HEK293 (cell line): Measurements from ENCODE around the gene ABR.
A peak's percentile ranks its signal among the peaks of the same experiment; 100 is the strongest.

ENCODE experiments used
- CTCF ChIA-PET: fragments of 350-600 bp; formaldehyde crosslinking; extraction: SDS; loops from one replicate; lab custom pipeline; 2021; ENCODE audit warnings: antibody characterized with exemption; lab: Yijun Ruan, JAX
- POLR2A ChIA-PET: fragments of 300-600 bp; formaldehyde crosslinking; extraction: SDS; loops from one replicate; lab custom pipeline; 2020; ENCODE audit warnings: antibody characterized with exemption, inconsistent platforms; lab: Yijun Ruan, JAX
- H3K27ac ChIP-seq: fragments of 200-500 bp; sonication (Bioruptor generic); 2 replicates; pipeline ENCODE4 v1.5.1; 2014; ENCODE audit warnings: low read depth, low read length, control low read depth, inconsistent platforms; ENCODE audit errors: extremely low read depth
- H3K36me3 ChIP-seq, 2 experiments: fragments of 200-500 bp in 1 of 2; sonication (Bioruptor generic) in 1 of 2; 1 replicate in 1 of 2; 2 replicates in 1 of 2; pipeline ENCODE4 v1.5.1; 2014 to 2017; ENCODE audit warnings: inconsistent platforms in 2 of 2, low read length in 2 of 2; ENCODE audit not compliant: control insufficient read depth in 2 of 2, insufficient read depth in 1 of 2
- H3K4me1 ChIP-seq: fragments of 200-500 bp; sonication (Bioruptor generic); 2 replicates; pipeline ENCODE4 v1.5.1; 2014; ENCODE audit warnings: mild to moderate bottlenecking, low read length, inconsistent platforms; ENCODE audit not compliant: control insufficient read depth, insufficient read depth
- H3K4me3 ChIP-seq: 2 replicates; pipeline ENCODE4 v1.5.1; 2011; ENCODE audit warnings: low read depth, mild to moderate bottlenecking, control low read depth, low read length, moderate library complexity
- H3K9me3 ChIP-seq: fragments of 200-500 bp; sonication (Bioruptor generic); 2 replicates; pipeline ENCODE4 v1.5.1; 2014; ENCODE audit warnings: low read depth, low read length, inconsistent platforms; ENCODE audit not compliant: control insufficient read depth, insufficient read depth
- CTCF ChIP-seq: fragments of 450-650 bp; formaldehyde crosslinking; IDR thresholded peaks from 2 replicates; pipeline ENCODE4 v1.5.1; 2016; ENCODE audit warnings: missing biosample characterization, missing genetic modification characterization
- EGR2 ChIP-seq: fragments of 450-650 bp; formaldehyde crosslinking; IDR thresholded peaks from 2 replicates; pipeline ENCODE4 v1.5.1; 2016; ENCODE audit warnings: low read depth, missing biosample characterization, missing genetic modification characterization
- GLI4 ChIP-seq: fragments of 450-650 bp; formaldehyde crosslinking; IDR thresholded peaks from 2 replicates; pipeline ENCODE4 v1.5.1; 2016; ENCODE audit warnings: missing biosample characterization, missing genetic modification characterization
- GLIS1 ChIP-seq: fragments of 450-650 bp; formaldehyde crosslinking; IDR thresholded peaks from 2 replicates; pipeline ENCODE4 v1.5.1; 2016; ENCODE audit warnings: missing biosample characterization, missing genetic modification characterization
- GLIS2 ChIP-seq: fragments of 450-650 bp; formaldehyde crosslinking; IDR thresholded peaks from 2 replicates; pipeline ENCODE4 v1.5.1; 2016; ENCODE audit warnings: missing biosample characterization, missing genetic modification characterization
- KLF1 ChIP-seq: fragments of 450-650 bp; formaldehyde crosslinking; IDR thresholded peaks from 2 replicates; pipeline ENCODE4 v1.5.1; 2016; ENCODE audit warnings: missing biosample characterization, missing genetic modification characterization
- OSR2 ChIP-seq: fragments of 450-650 bp; formaldehyde crosslinking; IDR thresholded peaks from 2 replicates; pipeline ENCODE4 v1.5.1; 2016; ENCODE audit warnings: missing biosample characterization, missing genetic modification characterization
- SETDB1 ChIP-seq: IDR thresholded peaks from one replicate; pipeline ENCODE4 v1.6.1; 2017; ENCODE audit warnings: mild to moderate bottlenecking, low read length, moderate library complexity, mixed read lengths; ENCODE audit not compliant: insufficient read length
- ZBTB7A ChIP-seq: fragments of 450-650 bp; formaldehyde crosslinking; IDR thresholded peaks from 2 replicates; pipeline ENCODE4 v1.5.1; 2016; ENCODE audit warnings: low read depth, missing biosample characterization, missing genetic modification characterization
- ZFHX2 ChIP-seq: fragments of 450-650 bp; formaldehyde crosslinking; conservative IDR thresholded peaks from 2 replicates; pipeline ENCODE4 v1.5.1; 2016; ENCODE audit warnings: missing biosample characterization, missing genetic modification characterization
- ZIC2 ChIP-seq: fragments of 450-650 bp; formaldehyde crosslinking; IDR thresholded peaks from 2 replicates; pipeline ENCODE4 v1.5.1; 2016; ENCODE audit warnings: missing biosample characterization, missing genetic modification characterization
- ZNF311 ChIP-seq: fragments of 450-650 bp; formaldehyde crosslinking; IDR thresholded peaks from 2 replicates; pipeline ENCODE4 v1.5.1; 2017; ENCODE audit warnings: missing biosample characterization, missing genetic modification characterization, borderline replicate concordance
- ZNF549 ChIP-seq: fragments of 450-650 bp; IDR thresholded peaks from 2 replicates; pipeline ENCODE4 v1.5.1; 2018; ENCODE audit warnings: missing biosample characterization, missing genetic modification characterization, mild to moderate bottlenecking, inconsistent platforms, moderate library complexity
- ZNF558 ChIP-seq: fragments of 450-650 bp; formaldehyde crosslinking; IDR thresholded peaks from 2 replicates; pipeline ENCODE4 v1.5.1; 2016; ENCODE audit warnings: missing biosample characterization, missing genetic modification characterization
- ZNF610 ChIP-seq: fragments of 450-650 bp; formaldehyde crosslinking; IDR thresholded peaks from 2 replicates; pipeline ENCODE4 v1.5.1; 2016; ENCODE audit warnings: missing biosample characterization, missing genetic modification characterization, borderline replicate concordance
- ZNF658 ChIP-seq: fragments of 450-650 bp; formaldehyde crosslinking; IDR thresholded peaks from 2 replicates; pipeline ENCODE4; 2016; ENCODE audit warnings: missing biosample characterization, missing genetic modification characterization
- TF ChIP-seq, protein P1 (sequence below): fragments of 450-650 bp; formaldehyde crosslinking; IDR thresholded peaks from 2 replicates; pipeline ENCODE4 v1.5.1; 2016; ENCODE audit warnings: missing biosample characterization, missing genetic modification characterization, borderline replicate concordance

Gene ABR

DNA sequence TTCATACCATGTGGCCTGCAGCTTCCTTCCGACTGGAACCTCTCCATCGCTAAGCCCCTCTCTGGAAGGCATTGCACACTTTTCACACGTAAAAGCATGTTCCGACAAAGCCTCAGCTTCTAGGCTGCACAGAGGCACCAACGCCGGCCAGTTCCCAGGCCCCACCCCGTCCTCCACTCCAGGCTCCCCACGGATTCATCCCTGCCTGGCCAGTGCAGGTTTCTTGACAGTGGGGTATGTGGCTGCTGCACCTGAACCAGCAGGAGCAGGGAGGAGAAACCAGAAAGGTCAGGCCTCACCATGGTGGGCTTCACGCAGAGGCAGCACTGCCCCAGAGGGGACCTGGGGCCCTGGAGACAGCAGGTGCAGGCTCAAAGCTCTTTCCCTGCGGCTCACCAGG is 168.6 kb downstream of the ABR start (continued):
- TF ChIP-seq OSR2: no peak
- no peak for TF ChIP-seq ZNF311
- TF ChIP-seq ZNF549 (tag by site-specific recombination): no peak
- no peak for TF ChIP-seq ZNF610

DNA sequence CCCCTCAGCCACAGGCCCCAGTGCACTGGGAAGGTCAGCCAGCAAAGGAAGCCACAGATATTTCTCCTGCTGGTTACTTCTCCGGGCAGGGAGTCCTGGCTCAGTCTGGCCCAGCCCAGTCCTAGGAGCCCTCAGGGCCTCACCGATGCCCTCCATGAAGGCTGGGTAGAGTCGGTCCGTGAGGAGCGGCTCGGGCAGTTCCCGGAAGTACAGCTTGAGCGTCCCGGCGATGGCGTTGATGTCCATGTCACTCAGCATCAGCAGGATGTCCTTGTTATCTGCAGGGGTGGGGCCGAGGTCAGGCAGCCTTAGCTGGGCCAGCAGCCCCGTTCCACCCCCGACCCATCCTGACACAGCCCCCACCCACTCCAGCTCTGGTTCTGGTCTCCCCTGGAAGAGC is 169.2 kb downstream of the ABR start:
- ChIA-PET POLR2A (no interaction called here), CTCF (interaction anchor here (1.3 kb wide), 1 partner anchor 11 kb away, joined by 3 read pairs; no protein-coding TSS in a partner anchor)
- H3K4me1 ChIP-seq: no peaks in the 10 kb centered on the region
- no peaks in the 10 kb centered on the region for H3K9me3 ChIP-seq
- peaks cover 0 to 65% of the 10 kb centered on the region in 2 experiments; a peak in 2 of 3 replicates for H3K36me3 ChIP-seq
- no peak overlapping the region for H3K4me3 ChIP-seq
- no peak overlapping the region for H3K27ac ChIP-seq
- TF ChIP-seq KLF1 (tag by site-specific recombination): no peak
- TF ChIP-seq, protein P1, sequence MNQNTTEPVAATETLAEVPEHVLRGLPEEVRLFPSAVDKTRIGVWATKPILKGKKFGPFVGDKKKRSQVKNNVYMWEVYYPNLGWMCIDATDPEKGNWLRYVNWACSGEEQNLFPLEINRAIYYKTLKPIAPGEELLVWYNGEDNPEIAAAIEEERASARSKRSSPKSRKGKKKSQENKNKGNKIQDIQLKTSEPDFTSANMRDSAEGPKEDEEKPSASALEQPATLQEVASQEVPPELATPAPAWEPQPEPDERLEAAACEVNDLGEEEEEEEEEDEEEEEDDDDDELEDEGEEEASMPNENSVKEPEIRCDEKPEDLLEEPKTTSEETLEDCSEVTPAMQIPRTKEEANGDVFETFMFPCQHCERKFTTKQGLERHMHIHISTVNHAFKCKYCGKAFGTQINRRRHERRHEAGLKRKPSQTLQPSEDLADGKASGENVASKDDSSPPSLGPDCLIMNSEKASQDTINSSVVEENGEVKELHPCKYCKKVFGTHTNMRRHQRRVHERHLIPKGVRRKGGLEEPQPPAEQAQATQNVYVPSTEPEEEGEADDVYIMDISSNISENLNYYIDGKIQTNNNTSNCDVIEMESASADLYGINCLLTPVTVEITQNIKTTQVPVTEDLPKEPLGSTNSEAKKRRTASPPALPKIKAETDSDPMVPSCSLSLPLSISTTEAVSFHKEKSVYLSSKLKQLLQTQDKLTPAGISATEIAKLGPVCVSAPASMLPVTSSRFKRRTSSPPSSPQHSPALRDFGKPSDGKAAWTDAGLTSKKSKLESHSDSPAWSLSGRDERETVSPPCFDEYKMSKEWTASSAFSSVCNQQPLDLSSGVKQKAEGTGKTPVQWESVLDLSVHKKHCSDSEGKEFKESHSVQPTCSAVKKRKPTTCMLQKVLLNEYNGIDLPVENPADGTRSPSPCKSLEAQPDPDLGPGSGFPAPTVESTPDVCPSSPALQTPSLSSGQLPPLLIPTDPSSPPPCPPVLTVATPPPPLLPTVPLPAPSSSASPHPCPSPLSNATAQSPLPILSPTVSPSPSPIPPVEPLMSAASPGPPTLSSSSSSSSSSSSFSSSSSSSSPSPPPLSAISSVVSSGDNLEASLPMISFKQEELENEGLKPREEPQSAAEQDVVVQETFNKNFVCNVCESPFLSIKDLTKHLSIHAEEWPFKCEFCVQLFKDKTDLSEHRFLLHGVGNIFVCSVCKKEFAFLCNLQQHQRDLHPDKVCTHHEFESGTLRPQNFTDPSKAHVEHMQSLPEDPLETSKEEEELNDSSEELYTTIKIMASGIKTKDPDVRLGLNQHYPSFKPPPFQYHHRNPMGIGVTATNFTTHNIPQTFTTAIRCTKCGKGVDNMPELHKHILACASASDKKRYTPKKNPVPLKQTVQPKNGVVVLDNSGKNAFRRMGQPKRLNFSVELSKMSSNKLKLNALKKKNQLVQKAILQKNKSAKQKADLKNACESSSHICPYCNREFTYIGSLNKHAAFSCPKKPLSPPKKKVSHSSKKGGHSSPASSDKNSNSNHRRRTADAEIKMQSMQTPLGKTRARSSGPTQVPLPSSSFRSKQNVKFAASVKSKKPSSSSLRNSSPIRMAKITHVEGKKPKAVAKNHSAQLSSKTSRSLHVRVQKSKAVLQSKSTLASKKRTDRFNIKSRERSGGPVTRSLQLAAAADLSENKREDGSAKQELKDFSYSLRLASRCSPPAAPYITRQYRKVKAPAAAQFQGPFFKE (tag by site-specific recombination): no peak
- no peak for TF ChIP-seq ZNF558 (tag by site-specific recombination)

DNA sequence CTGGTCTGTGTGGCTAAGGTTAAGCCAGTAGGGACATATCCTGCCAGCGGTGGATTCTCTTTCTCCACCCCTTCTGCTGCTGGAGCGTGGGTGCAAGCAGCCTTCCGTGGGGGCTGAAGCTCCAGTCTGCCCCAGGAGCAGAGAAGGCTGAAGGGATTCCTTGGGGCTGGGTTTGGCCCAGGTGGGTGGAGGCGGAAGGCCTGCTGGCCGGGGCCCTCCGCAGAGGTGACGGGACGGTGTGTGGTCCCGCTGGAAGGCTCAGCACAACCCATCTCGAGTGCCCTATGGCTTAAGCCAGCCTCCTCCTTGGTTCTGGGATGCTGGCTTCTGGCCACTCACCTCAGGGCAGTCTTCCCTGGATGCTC is 169.7 kb downstream of the ABR start:
- H3K27ac ChIP-seq: no peak overlapping the region
- no peak overlapping the region for H3K4me3 ChIP-seq
- no peaks in the 10 kb centered on the region for H3K4me1 ChIP-seq
- CTCF ChIA-PET: interaction anchor here (0.8 to 1.3 kb wide), 2 partner anchors 11 to 14 kb away, joined by 3 to 4 read pairs; partner anchors contain the start of gene TIMM22
- no peak for TF ChIP-seq CTCF (tag by site-specific recombination)
- peak; percentile 38 for TF ChIP-seq ZFHX2 (tag by site-specific recombination)
- peak; percentile 53; the same call in 1 of the 2 replicates for TF ChIP-seq EGR2 (tag by site-specific recombination)
- POLR2A ChIA-PET: no interaction called here
- H3K9me3 ChIP-seq: no peaks in the 10 kb centered on the region
- peaks cover 0 to 71% of the 10 kb centered on the region in 2 experiments; a peak in 2 of 3 replicates for H3K36me3 ChIP-seq

GRCh38 chr17:1009229-1010085 is 170.3 kb downstream of the ABR start:
- CTCF ChIA-PET: interaction anchor here (0.8 to 1.3 kb wide), 2 partner anchors 10 to 13 kb away, joined by 3 to 4 read pairs; partner anchors contain the start of gene TIMM22
- TF ChIP-seq GLIS1 (tag by site-specific recombination) (peak; percentile 52; the same call in 1 of the 2 replicates), ZNF658 (tag by site-specific recombination) (no peak), ZIC2 (tag by site-specific recombination) (peak; percentile 57), ZBTB7A (tag by site-specific recombination) (no peak), GLI4 (tag by site-specific recombination) (no peak), SETDB1 (no peak), GLIS2 (peak; percentile 38; the same call in 1 of the 2 replicates)
- H3K36me3 ChIP-seq: peaks cover 0 to 77% of the 10 kb centered on the region in 2 experiments; a peak in 2 of 3 replicates

More at GRCh38 chr17:1009229-1010085, 170.3 kb downstream of the ABR start:
- no peak overlapping the region for H3K27ac ChIP-seq
- H3K4me1 ChIP-seq: no peaks in the 10 kb centered on the region
- H3K4me3 ChIP-seq: no peak overlapping the region
- H3K9me3 ChIP-seq: no peaks in the 10 kb centered on the region
- POLR2A ChIA-PET: no interaction called here
